IPS-15b (cell line): ENCODE measurements around the gene SNAPC2.
"Not testable (repeated sequence)": the region's sequence is repeated elsewhere in the genome, so short reads cannot be mapped to it uniquely, and the experiment has no call there.

Source experiments
- H3K27me3 ChIP-seq: one replicate; pipeline ENCODE4 v1.6.1; 2013; ENCODE audit warnings: low read length; ENCODE audit not compliant: control insufficient read depth, insufficient read depth
- H3K36me3 ChIP-seq: one replicate; pipeline ENCODE4 v1.6.1; 2013; ENCODE audit warnings: low read length; ENCODE audit not compliant: control insufficient read depth, insufficient read depth
- H3K4me1 ChIP-seq: one replicate; pipeline ENCODE4 v1.6.1; 2013; ENCODE audit warnings: mild to moderate bottlenecking, low read length; ENCODE audit not compliant: control insufficient read depth, insufficient read depth
- H3K4me3 ChIP-seq: one replicate; pipeline ENCODE4 v1.5.1; 2013; ENCODE audit warnings: low read depth, low read length
- H3K9ac ChIP-seq: one replicate; pipeline ENCODE4 v1.6.1; 2013; ENCODE audit warnings: low read depth, mild to moderate bottlenecking, low read length
- H3K9me3 ChIP-seq: one replicate; pipeline ENCODE4 v1.6.1; 2013; ENCODE audit warnings: mild to moderate bottlenecking, low read length; ENCODE audit not compliant: control insufficient read depth, insufficient read depth

SNAPC2 gene

DNA sequence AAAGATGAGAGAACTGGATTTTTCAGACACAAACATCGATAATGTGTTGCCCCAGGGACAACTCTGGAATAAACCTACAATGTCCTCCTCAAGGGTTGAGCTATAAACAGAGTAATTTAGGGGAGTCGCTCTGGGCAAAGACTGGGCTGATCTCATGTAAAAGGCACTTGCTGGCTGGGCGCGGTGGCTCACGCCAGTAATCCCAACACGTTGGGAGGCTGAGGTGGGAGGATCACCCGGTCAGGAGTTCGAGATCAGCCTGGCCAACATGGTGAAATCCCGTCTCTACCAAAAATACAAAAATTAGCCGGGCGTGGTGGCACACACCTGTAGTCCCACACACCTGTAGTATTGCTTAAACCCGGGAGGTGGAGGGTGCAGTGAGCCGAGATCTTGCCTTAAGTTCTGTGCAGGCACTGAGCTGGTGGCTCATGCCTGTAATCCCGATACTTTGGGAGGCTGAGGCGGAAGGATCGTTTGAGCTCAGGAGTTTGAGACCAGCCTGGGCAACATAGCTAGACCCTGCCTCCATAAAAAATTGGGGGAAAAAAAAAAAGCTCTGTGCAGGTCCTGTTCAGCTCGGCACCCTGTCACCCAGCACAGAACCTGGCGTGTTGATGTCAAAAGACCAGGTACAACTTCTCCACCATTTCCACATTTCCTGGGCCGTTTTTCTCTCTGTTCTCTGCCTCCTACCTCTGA lies 21.9 kb downstream of the SNAPC2 start:
- H3K9ac ChIP-seq: peak overlapping the region; percentile 1
- H3K4me3 ChIP-seq: peak overlapping the region; percentile 87
- no peaks in the 10 kb centered on the region for H3K27me3 ChIP-seq
- peaks cover 21% of the 10 kb centered on the region for H3K36me3 ChIP-seq
- H3K4me1 ChIP-seq: no peaks in the 10 kb centered on the region
- no peaks in the 10 kb centered on the region for H3K9me3 ChIP-seq

DNA sequence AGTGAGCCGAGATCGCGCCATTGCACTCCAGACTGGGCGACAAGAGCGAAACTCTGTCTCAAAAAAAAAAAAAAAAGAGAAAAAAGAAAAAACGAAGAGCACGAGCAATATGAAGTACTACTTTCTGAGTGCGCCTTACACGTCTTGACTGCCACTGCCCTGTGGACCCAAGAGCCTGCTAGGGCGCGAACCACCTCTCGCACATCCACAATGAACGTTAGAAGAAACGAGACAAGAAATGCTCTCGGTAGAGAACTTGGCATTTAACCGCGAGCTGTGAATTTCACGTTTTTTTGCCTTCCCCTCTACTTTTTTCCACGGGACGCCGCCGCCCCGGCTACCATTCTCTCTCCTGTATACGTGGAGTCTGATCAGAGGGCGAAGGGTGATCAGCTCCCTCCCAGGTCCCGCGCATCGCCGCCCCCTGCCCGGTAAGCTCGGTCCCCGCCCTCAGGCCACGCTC lies 22.9 kb downstream of the SNAPC2 start:
- peak overlapping the region; percentile 87 for H3K4me3 ChIP-seq
- no peaks in the 10 kb centered on the region for H3K9me3 ChIP-seq
- peak overlapping the region; percentile 98 for H3K9ac ChIP-seq
- peaks cover 15% of the 10 kb centered on the region for H3K36me3 ChIP-seq
- no peaks in the 10 kb centered on the region for H3K27me3 ChIP-seq
- no peaks in the 10 kb centered on the region for H3K4me1 ChIP-seq

DNA sequence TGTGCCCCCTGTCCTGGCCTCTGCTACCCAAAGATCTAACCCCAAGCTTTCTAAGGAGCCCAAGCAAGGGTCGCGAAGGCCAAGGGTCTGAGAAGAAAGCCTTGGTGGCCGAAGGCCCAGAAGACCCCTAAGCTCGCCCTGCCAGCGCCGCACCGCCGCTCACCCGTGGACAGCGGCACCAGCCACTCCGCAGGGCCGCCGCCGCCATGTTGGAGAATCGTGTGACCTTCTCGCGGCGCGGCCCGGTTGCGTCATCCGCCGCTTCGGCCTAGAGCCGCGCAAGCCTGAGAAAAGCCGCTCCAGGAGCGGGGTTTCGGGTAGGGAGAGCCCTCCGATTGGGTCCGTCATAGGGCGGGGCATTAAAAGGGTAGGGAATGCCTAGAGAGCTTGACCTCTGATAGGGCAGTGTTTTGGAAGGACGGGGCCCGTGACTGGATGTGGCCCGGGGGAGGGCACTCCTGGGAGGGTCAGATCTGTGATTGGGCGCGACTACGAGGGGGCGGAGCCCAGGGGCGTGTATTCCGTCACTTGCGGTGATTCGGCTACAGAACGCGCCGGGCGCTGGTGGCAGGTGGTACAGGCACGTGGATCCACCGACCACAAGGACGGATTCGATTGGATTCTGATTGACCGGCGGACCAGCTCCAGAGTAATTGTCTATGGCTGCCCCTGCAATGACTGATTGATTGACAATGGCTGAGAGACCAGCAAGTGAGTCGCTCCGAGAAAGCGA lies 23.5 kb downstream of the SNAPC2 start, which contains the start of gene TIMM44:
Gene TIMM44, minus strand, starts transcription at position 223 of the 733 bp plus-strand sequence. Its CDS starts 15 bp downstream, at position 208.
- no peaks in the 10 kb centered on the region for H3K27me3 ChIP-seq
- H3K4me3 ChIP-seq: peak within 1 kb of the TSS; percentile 87
- H3K36me3 ChIP-seq: peaks cover 15% of the 10 kb centered on the region
- H3K9me3 ChIP-seq: no peaks in the 10 kb centered on the region
- no peaks in the 10 kb centered on the region for H3K4me1 ChIP-seq
- peak within 1 kb of the TSS; percentile 98 for H3K9ac ChIP-seq

DNA sequence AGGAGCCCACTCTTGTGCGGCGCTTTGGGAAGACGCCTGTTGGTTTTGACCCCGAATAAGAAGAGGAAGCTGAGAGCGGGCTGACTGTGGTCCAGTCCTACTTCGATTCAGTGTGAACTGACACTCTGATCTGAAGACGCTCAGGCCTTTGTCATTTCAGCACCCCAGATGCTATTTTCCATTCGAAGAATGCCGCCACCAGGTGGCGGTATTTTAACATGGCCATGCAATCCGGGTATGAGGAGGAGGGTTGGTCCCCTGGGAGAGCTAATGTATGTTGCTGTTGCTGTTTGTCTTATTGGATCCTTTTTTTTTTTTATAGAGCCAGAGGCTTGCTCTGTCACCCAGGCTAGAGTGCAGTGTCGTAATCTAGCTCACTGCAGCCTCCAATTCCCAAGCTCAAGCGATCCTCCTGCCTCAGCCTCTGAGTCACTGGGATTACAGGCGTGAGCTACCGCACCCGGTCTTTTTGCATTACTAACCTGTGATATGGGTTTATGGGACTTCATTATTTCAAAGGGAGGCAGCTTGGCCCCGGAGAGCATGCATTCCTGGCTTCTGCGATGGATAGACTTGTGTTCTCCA lies 24.1 kb downstream of the SNAPC2 start:
- no peaks in the 10 kb centered on the region for H3K27me3 ChIP-seq
- peak overlapping the region; percentile 48 for H3K9ac ChIP-seq
- H3K4me3 ChIP-seq: peak overlapping the region; percentile 87
- no peaks in the 10 kb centered on the region for H3K4me1 ChIP-seq
- peaks cover 15% of the 10 kb centered on the region for H3K36me3 ChIP-seq
- no peaks in the 10 kb centered on the region for H3K9me3 ChIP-seq

DNA sequence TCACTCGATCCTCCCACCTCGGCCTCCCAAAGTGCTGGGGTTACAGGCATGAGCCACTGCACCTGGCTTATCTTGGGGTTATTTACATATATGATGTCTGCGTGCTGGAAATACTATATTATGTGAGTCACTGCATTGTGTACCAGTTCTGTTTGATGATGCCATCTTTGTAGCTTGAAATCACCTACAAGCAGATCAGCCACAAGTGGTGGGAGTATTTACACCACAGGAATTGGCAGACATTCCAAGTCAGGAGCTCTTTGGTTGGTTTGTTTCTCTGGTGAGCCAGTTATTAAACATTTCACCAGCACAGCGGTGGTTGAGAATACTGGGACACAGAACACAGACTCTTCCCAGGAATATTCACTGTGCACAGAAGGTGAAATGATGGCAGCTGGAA lies 27.8 kb downstream of the SNAPC2 start:
- Histone ChIP-seq H3K4me1 (peaks cover 2% of the 10 kb centered on the region), H3K27me3 (no peaks in the 10 kb centered on the region), H3K9ac (no peak overlapping the region), H3K9me3 (no peaks in the 10 kb centered on the region), H3K4me3 (no peak overlapping the region), H3K36me3 (no peaks in the 10 kb centered on the region)

DNA sequence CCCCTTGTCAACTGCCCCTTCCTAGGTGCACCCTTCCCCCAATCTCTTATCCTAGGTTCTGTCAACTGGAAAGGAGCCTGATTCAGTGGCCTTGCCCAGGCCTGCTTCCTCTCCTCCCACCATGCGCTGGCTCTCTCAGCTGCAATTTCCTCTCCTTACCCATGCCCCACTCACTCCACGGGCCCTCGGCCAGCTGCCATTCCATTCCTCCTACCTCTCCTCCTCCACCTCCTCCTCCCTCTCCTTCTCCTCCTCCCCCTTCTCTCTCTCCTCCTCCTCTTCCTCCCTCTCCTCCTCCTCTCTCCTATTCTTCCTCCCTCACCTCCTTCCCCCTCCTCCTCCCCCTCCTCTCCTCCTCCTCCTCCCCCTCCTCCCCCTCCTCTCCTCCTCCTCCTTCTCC lies 32.9 kb downstream of the SNAPC2 start:
- no peak overlapping the region for H3K4me3 ChIP-seq
- H3K27me3 ChIP-seq: no peaks in the 10 kb centered on the region
- no peaks in the 10 kb centered on the region for H3K36me3 ChIP-seq
- H3K4me1 ChIP-seq: peaks cover 2% of the 10 kb centered on the region
- H3K9me3 ChIP-seq: no peaks in the 10 kb centered on the region
- H3K9ac ChIP-seq: no peak overlapping the region

DNA sequence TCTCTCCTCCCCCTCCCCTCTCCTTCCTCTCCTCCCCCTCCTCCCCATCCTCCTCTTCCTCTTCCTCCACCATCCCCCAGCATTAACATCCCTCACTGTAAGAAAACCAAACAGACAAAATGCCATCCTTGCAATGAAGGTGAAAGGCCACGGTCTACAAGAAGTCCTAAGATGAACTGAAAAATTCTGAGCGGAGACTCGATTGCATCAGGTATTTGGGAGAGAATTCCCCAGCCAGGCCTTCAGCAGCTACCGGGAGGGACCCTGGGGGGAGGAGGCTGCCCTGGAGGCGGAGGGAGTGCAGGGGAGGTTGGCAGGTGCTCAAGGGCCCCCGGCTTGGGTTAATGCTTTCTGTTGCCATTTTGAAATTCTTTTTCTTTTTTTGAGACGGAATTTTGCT lies 33.4 kb downstream of the SNAPC2 start:
- H3K9ac ChIP-seq: no peak overlapping the region
- H3K36me3 ChIP-seq: peaks cover 2% of the 10 kb centered on the region
- peaks cover 2% of the 10 kb centered on the region for H3K4me1 ChIP-seq
- H3K4me3 ChIP-seq: no peak overlapping the region
- H3K27me3 ChIP-seq: no peaks in the 10 kb centered on the region
- H3K9me3 ChIP-seq: no peaks in the 10 kb centered on the region

DNA sequence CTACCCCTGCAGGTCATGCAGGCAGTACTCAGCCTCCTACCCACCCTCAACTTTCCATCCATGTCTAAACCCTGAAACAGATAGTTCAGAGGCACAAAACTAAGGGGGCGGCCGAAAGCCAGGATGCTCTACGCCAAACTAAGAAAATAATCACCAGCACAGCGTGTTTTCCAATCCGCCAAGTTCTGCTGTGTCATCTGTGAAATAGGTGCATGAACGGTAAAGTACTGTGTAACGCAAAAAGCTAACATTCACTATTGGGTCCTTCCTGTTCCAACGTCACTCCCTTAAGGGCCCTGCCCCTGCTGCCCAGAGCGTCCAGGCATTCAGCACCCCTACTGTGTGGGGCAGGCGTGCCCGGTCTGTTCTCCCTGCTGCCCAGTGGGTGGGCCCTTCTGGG lies 35.6 kb downstream of the SNAPC2 start:
- H3K9ac ChIP-seq: no peak overlapping the region

DNA sequence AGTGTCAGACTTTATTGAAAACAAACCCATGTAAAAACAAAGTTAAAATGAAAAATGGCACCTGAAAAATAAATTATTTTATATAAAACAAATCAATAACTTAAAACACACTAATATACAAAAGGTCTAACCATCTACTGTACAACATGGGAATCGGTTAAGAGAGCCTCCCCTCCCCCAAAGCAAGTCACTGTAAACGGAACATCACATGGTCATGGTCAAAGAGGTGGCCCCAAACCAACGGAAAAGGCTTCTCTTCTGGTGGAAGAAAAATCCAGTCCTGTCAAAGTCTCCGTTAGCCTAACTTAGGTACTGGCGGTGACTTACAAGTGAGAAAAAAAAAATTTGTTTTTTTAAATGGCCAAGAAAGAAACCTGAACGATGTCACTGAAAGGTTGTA lies 39.1 kb downstream of the SNAPC2 start:
- no peak overlapping the region for H3K9ac ChIP-seq
- no peaks in the 10 kb centered on the region for H3K4me1 ChIP-seq
- no peaks in the 10 kb centered on the region for H3K9me3 ChIP-seq
- H3K27me3 ChIP-seq: no peaks in the 10 kb centered on the region
- H3K36me3 ChIP-seq: peaks cover 21% of the 10 kb centered on the region
- H3K4me3 ChIP-seq: no peak overlapping the region

More for the DNA sequence above, 35.6 kb downstream of the SNAPC2 start:
- H3K27me3 ChIP-seq: no peaks in the 10 kb centered on the region
- peaks cover 2% of the 10 kb centered on the region for H3K36me3 ChIP-seq
- H3K9me3 ChIP-seq: no peaks in the 10 kb centered on the region
- no peak overlapping the region for H3K4me3 ChIP-seq
- H3K4me1 ChIP-seq: peaks cover 2% of the 10 kb centered on the region

DNA sequence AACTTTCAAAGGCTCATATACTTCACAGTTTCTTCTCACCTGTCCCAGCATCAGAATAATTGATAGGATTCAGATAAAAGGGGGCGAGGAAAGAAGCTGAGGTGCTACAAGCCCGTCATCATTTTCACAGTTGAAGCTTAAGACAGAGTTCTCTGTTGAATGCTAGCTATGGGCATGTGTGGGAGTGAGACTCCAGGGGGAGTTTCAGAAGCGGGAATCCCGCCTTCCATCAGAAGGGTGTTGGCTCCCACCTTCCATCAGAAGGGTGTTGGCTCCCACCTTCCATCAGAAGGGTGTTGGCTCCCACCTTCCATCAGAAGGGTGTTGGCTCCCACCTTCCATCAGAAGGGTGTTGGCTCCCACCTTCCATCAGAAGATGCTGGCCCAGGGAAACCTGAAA lies 40.9 kb downstream of the SNAPC2 start:
- not testable (repeated sequence) for H3K9ac ChIP-seq, H3K9me3 ChIP-seq, H3K27me3 ChIP-seq, H3K4me1 ChIP-seq, H3K4me3 ChIP-seq
- peaks cover 31% of the 10 kb centered on the region for H3K36me3 ChIP-seq

DNA sequence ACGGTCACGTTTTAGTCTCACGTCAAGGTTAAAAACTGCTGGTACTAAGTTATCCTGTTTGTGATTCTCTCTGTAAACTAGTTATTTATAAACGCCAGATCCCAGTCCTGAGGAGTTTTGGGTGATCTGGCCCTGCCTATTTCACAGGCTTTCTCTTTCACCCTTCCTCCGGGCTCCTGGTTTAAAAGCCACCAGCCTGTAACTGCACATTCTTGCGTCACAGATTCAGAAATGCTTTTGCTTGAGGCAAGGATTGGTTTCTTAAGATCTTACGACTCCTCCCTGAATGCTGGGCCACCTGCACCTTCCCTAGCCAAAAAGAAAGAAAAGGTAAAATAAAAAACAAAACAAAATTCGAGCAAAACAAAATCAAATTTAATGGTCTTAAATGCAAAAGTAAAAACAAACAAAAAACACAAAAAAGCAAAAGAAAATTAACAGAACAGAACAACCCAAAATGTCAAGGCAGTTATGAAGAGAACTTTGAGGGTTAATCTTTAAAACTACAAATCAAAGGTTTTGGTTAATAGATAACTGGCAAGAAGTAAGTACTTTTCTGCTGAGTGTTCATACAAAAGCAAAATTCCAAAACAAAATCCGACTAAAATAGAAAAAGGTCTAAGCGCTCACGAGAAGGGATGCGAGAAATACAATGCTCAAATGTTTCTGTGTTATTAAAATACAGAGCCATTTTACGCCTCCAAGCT lies 41.9 kb downstream of the SNAPC2 start:
- Histone ChIP-seq H3K9me3 (no peaks in the 10 kb centered on the region), H3K4me3 (no peak overlapping the region), H3K27me3 (no peaks in the 10 kb centered on the region), H3K9ac (no peak overlapping the region), H3K36me3 (peaks cover 39% of the 10 kb centered on the region), H3K4me1 (no peaks in the 10 kb centered on the region)
